Measurements from ENCODE around the gene TUBB4A. TPM values are rescaled to one million over a fixed set of nuclear protein-coding genes. Genes with fewer than 3 reads are reported as not detected.

TUBB4A gene
- total RNA-seq, 4 donors from 2014 or later, result 7.8 TPM; not detected in 3

DNA sequence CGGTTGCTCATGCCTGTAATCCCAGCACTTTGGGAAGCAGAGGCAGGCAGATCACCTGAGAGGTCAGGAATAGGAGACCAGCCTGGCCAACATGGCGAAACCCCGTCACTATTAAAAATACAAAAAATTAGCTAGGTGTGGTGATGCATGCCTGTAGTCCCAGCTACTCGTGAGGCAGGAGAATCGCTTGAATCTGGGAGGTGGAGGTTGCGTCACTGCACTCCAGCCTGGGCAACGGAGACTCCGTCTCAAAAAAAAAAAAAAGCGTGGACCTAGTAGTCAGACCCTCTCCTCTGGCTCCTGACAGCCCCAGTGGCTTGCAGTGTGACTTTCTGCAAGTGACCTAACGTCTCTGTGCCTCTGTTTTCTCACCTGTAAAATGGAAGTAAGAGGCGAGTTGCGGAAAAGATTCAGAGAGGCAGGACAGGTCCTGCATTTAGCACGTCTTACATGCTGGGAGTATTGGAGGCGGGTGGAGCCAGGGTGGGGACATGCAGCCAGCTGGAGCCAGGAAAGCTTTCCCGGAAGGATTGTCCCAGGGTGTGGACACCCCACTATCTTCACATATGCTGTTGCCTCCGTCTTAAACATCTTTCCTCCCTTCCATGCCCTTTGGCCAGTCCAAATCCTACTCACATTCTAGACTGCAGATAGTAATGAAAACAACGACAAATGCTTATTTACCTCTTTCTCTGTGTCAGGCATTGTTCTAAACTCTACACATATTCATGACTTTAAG lies 2.9 kb downstream of the TUBB4A start:
- intact Hi-C loops (cut with DNase I), result no loop called here
- Histone ChIP-seq H3K27me3 (peaks cover 5 to 51% (median 18%) of the 10 kb centered on the region in 4 donors), H3K36me3 (no peaks in the 10 kb centered on the region), H3K4me1 (peaks cover 9 to 22% (median 12%) of the 10 kb centered on the region in 3 donors), H3K27ac (no peak overlapping the region), H3K4me3 (no peak overlapping the region), H3K9me3 (no peaks in the 10 kb centered on the region)
- no peak for TF ChIP-seq POLR2A (IDR thresholded peaks at IDR 0.05)
- TF ChIP-seq, protein P1, sequence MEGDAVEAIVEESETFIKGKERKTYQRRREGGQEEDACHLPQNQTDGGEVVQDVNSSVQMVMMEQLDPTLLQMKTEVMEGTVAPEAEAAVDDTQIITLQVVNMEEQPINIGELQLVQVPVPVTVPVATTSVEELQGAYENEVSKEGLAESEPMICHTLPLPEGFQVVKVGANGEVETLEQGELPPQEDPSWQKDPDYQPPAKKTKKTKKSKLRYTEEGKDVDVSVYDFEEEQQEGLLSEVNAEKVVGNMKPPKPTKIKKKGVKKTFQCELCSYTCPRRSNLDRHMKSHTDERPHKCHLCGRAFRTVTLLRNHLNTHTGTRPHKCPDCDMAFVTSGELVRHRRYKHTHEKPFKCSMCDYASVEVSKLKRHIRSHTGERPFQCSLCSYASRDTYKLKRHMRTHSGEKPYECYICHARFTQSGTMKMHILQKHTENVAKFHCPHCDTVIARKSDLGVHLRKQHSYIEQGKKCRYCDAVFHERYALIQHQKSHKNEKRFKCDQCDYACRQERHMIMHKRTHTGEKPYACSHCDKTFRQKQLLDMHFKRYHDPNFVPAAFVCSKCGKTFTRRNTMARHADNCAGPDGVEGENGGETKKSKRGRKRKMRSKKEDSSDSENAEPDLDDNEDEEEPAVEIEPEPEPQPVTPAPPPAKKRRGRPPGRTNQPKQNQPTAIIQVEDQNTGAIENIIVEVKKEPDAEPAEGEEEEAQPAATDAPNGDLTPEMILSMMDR (IDR thresholded peaks at IDR 0.05), result no peak
- 49 to 63% methylated on average over 15 to 17 of the region's 17 CpGs for WGBS, 2 donors
- no peak for DNase-seq

- no peaks in the 10 kb centered on the region for H3K9me3 ChIP-seq
- peaks cover 9 to 22% (median 12%) of the 10 kb centered on the region in 3 donors for H3K4me1 ChIP-seq
- intact Hi-C loops (cut with DNase I), result no loop called here
- 52 to 54% methylated on average over 6 of the region's 7 CpGs for WGBS, 2 donors
- no peak for DNase-seq
- no peaks in the 10 kb centered on the region for H3K36me3 ChIP-seq
- peaks cover 5 to 44% (median 18%) of the 10 kb centered on the region in 4 donors for H3K27me3 ChIP-seq
- no peak overlapping the region for H3K4me3 ChIP-seq
- no peak for TF ChIP-seq POLR2A (IDR thresholded peaks at IDR 0.05)
- TF ChIP-seq, protein P1 (IDR thresholded peaks at IDR 0.05), result no peak
- H3K27ac ChIP-seq, result no peak overlapping the region
Observed at GRCh38 chr19:6498294-6499036, 3.6 kb downstream of the TUBB4A start.

DNA sequence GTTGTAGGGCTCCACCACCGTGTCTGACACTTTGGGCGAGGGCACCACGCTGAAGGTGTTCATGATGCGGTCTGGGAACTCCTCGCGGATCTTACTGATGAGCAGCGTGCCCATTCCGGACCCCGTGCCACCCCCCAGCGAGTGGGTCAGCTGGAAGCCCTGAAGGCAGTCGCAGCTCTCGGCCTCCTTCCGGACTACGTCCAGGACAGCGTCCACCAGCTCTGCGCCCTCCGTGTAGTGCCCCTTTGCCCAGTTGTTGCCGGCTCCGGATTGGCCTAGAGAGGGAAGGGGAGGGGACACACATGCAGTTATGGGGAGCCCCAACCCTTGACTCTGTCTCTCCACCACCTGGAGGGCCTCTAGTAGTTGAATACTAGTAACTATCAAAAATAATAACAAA lies 6.2 kb downstream of the TUBB4A start:
- WGBS, 2 donors, result 95 to 100% methylated on average over 8 to 15 of the region's 19 CpGs
- intact Hi-C loops (cut with DNase I), result no loop called here

DNA sequence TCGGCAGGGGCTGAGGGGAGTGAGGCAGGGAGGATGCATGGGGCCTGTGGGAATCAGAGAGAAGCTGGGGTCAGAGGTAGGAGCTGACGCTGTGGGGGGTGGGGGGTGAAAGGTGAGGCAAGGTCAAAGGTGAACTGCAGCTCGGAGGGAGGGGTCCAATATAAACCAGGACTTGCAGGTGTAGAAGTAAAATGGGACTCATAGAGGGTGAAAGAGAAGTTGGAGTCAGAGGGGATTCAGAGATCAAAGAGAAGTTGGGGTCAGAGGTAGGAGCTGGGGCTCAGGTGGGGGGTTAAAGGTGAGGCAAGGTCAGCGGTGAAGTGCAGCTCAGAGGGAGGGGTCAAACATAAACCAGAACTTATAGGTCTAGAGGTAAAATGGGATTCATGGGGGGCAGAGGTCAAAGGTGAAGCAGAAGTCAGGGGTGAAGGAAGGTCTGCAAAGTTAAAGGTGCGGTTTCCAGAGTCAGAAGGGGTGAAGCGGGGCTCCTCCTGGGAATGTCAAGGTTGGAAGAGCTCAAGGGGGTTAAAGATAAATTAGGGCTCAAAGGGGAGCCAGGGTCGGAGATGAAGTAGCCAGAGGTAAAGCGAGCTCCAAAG lies 7.6 kb downstream of the TUBB4A start:
- TF ChIP-seq, protein P1 (IDR thresholded peaks at IDR 0.05), result no peak
- TF ChIP-seq POLR2A (IDR thresholded peaks at IDR 0.05), result no peak
- H3K9me3 ChIP-seq, result peaks cover 0 to 5% (median 0%) of the 10 kb centered on the region in 3 donors
- intact Hi-C loops (cut with DNase I), result no loop called here
- 72 to 82% methylated on average over 8 of the region's 8 CpGs for WGBS, 2 donors
- H3K27ac ChIP-seq, result no peak overlapping the region
- H3K4me3 ChIP-seq, result no peak overlapping the region
- H3K4me1 ChIP-seq, result peaks cover 0 to 7% (median 0%) of the 10 kb centered on the region in 3 donors
- no peak for DNase-seq
- H3K36me3 ChIP-seq, result no peaks in the 10 kb centered on the region
- H3K27me3 ChIP-seq, result peaks cover 0 to 4% (median 0%) of the 10 kb centered on the region in 4 donors

More for the DNA sequence above, 6.2 kb downstream of the TUBB4A start:
- Histone ChIP-seq H3K4me1 (peaks cover 0 to 7% (median 0%) of the 10 kb centered on the region in 3 donors), H3K36me3 (no peaks in the 10 kb centered on the region), H3K9me3 (peaks cover 0 to 5% (median 0%) of the 10 kb centered on the region in 3 donors), H3K27ac (no peak overlapping the region), H3K27me3 (peaks cover 0 to 19% (median 2%) of the 10 kb centered on the region in 4 donors), H3K4me3 (no peak overlapping the region)
- TF ChIP-seq, protein P1 (IDR thresholded peaks at IDR 0.05), result no peak
- TF ChIP-seq POLR2A (IDR thresholded peaks at IDR 0.05), result no peak
- no peak for DNase-seq

Measured in esophagus squamous epithelium (tissue), 5 donors.